Measurements from ENCODE around the gene COMT. TPM values are rescaled to one million over a fixed set of nuclear protein-coding genes. Genes with fewer than 3 reads are reported as not detected.

The COMT gene
- total RNA-seq, 1 donor from 2014 or later, result 49.0 TPM

DNA sequence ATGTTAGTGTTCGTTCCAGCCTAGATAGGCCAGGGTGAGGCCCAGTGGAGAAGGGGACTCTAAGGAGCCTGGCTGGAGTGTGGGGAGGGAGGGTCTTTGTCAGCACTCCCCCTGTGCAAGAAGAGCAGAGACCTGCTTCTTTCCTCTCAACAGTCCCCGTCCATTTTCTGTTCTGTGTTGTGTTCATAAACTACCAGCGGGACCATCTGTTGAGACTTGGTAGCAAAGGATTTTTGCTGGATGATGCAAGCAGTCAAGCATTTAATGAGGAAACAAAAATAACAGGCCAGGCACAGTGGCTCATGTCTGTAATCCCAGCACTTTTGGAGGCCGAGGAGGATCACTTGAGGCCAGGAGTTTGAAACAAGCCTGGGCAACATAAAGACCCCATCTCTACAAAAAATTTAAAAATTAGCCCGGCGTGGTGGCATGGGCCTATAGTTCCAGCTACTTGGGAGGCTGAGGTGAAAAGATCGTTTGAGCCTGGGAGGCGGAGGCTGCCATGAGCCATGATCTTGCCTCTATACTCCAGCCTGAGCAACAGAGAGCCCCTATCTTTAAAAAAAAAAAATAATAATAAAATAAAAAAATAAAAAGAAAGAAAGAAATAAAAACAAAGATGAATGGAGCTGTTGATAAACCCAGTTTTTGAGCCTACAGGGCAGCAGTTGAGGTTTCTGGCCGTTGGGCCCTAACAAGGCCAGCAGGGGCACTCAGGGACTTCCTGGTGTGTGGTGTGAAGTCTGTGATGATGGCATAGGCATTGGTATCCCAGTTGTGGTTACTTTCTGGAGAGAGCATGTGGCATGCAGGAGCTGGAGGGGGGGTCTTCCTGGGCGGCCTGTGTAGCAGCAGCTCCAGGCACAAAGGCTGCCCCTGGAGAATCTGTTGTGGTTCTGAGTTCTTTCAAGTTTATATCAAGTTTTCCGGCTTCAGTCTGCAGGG lies 1.8 kb downstream of the COMT start:
- no peak for DNase-seq (ENCODE audit: low spot score)
- H3K4me3 Mint-ChIP-seq (ENCODE audit: unreplicated experiment), result peak overlapping the region; percentile 97
- H3K36me3 Mint-ChIP-seq (ENCODE audit: low read depth, unreplicated experiment), result peaks cover 4% of the 10 kb centered on the region
- peaks cover 34% of the 10 kb centered on the region for H3K4me1 Mint-ChIP-seq (ENCODE audit: unreplicated experiment)
- peaks cover 7% of the 10 kb centered on the region for H3K27me3 Mint-ChIP-seq (ENCODE audit: unreplicated experiment)
- TF ChIP-seq CTCF (IDR thresholded peaks at IDR 0.05; ENCODE audit: unreplicated experiment), result no peak
- no peaks in the 10 kb centered on the region for H3K9me3 Mint-ChIP-seq (ENCODE audit: unreplicated experiment)
- H3K27ac Mint-ChIP-seq (ENCODE audit: unreplicated experiment), result peak overlapping the region; percentile 86

DNA sequence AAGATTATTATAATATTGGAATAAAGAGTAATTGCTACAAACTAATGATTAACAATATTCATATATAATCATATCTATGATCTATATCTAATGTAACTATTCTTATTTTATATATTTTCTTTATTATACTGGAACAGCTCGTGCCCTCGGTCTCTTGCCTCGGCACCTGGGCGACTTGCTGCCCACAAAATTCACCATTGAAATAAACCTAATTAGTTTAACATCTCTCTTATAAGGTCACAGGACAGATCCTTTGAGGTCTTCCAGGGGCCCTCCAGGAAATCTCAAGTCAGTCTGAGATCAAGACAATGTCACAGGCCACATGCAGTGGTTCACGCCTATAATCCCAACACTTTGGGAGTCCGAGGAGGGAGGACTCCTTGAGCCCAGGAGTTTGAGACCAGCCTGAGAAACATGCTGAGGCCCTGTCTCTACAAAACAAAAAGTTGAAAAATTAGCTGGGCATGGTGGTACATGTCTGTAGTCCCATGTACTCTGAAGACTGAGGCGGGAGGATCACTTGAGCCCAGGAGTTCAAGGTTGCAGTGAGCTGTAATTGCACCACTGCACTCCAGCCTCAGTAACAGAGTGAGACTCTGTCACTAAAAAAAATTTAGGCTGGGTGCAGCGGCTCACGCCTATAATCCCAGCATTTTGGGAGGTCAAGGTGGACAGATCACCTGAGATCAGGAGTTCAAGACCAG lies 6.6 kb downstream of the COMT start:
- DNase-seq (ENCODE audit: low spot score), result no peak
- Mint-ChIP-seq H3K9me3 (ENCODE audit: unreplicated experiment) (no peaks in the 10 kb centered on the region), H3K4me1 (ENCODE audit: unreplicated experiment) (peaks cover 15% of the 10 kb centered on the region), H3K27me3 (ENCODE audit: unreplicated experiment) (no peaks in the 10 kb centered on the region), H3K4me3 (ENCODE audit: unreplicated experiment) (no peak overlapping the region), H3K36me3 (ENCODE audit: low read depth, unreplicated experiment) (peaks cover 4% of the 10 kb centered on the region), H3K27ac (ENCODE audit: unreplicated experiment) (no peak overlapping the region)
- TF ChIP-seq CTCF (IDR thresholded peaks at IDR 0.05; ENCODE audit: unreplicated experiment), result peak; percentile 12

DNA sequence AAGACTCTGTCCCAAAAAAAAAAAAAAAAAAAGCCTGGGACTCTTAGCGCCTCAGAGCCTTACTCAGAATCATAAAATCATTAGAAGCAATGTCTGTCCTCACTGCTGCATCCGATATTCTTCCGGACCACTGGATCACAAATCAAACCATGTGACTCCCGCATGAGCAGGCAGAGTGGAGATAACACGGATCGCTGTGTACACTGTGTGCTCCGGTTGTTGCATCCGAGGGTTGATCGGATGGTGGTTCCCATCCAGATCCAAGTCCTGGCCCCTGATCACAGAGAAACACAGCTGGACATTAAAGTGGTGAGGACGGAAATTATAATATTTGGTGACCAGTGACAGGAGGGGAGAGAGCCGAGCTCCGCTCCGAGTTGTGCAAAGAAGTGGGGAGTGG lies 9.8 kb downstream of the COMT start:
- no peaks in the 10 kb centered on the region for H3K9me3 Mint-ChIP-seq (ENCODE audit: unreplicated experiment)
- H3K4me3 Mint-ChIP-seq (ENCODE audit: unreplicated experiment), result no peak overlapping the region
- TF ChIP-seq CTCF (IDR thresholded peaks at IDR 0.05; ENCODE audit: unreplicated experiment), result no peak
- DNase-seq (ENCODE audit: low spot score), result no peak
- H3K36me3 Mint-ChIP-seq (ENCODE audit: low read depth, unreplicated experiment), result no peaks in the 10 kb centered on the region
- no peak overlapping the region for H3K27ac Mint-ChIP-seq (ENCODE audit: unreplicated experiment)
- peaks cover 18% of the 10 kb centered on the region for H3K4me1 Mint-ChIP-seq (ENCODE audit: unreplicated experiment)
- no peaks in the 10 kb centered on the region for H3K27me3 Mint-ChIP-seq (ENCODE audit: unreplicated experiment)

DNA sequence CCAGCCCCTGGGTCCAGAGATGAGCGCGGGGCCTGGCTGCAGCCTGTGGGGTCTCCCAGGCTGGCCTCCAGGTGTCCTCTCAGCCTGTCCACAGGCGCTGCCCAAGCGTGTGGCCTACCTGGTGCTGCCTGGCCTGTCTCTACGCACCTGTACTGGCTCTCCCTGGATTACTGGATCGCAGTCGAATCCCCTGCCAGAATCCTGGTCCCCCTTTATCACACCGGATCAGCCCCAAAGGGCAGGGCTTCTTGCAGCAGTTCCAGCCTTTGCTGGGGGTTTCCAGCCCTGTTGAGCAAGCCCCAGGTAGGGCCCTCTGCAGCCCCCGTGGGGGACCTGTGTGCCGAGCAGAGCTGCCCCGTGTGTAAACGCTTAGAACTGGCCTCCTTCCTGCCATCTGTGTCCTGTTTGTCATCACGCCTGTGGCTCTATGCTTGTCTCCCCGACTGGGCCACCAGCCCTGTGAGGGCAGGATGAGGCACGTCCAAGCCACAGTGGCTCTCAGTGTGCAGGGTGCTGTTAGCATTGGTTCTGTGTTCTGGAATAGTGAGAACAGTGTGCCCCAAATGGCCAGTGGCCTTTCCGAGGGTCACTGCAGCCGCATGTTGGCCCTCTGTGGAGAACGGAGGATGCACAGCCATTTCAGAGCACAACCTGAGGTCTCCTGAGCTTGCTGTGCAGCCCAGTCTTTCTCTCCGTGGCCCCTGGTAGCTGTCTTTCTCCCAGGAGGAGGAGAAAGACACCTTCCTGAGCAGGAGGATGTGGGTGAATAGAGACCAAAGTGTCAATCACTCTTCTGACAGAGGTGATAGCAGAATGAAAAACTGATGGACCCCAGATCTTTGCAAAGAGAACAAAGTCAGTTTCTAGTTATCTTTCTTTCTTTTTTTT lies 13.9 kb downstream of the COMT start:
- Mint-ChIP-seq H3K36me3 (ENCODE audit: low read depth, unreplicated experiment) (no peaks in the 10 kb centered on the region), H3K4me3 (ENCODE audit: unreplicated experiment) (no peak overlapping the region), H3K27me3 (ENCODE audit: unreplicated experiment) (no peaks in the 10 kb centered on the region), H3K4me1 (ENCODE audit: unreplicated experiment) (peaks cover 17% of the 10 kb centered on the region), H3K27ac (ENCODE audit: unreplicated experiment) (no peak overlapping the region), H3K9me3 (ENCODE audit: unreplicated experiment) (no peaks in the 10 kb centered on the region)
- DNase-seq (ENCODE audit: low spot score), result no peak
- TF ChIP-seq CTCF (IDR thresholded peaks at IDR 0.05; ENCODE audit: unreplicated experiment), result no peak
